Gastrocnemius medialis (tissue), 4 donors: Measurements from ENCODE around the gene MARCHF11. TPM values are rescaled to one million over a fixed set of nuclear protein-coding genes. Genes with fewer than 3 reads are reported as not detected.

Source experiments
- ATAC-seq, 2 donors: fragments of 150-250 bp; one replicate each; pipeline ENCODE4 v1.9.1; 2016
- DNase-seq, 2 donors: peaks; one replicate each; pipeline ENCODE4 v3.0.0-alpha.2; 2019
- H3K27ac ChIP-seq, 4 donors: fragments of 200-600 bp; sonication (generic); 1 replicate in 1 of 4; 2 replicates in 3 of 4; pipeline ENCODE4 v1.5.1; 2016 to 2018; ENCODE audit warnings: mild to moderate bottlenecking in 2 of 4, moderate library complexity in 1 of 4
- H3K27me3 ChIP-seq, 3 donors: fragments of 200-600 bp; sonication (generic) in 2 of 3; 1 replicate in 1 of 3; 2 replicates in 2 of 3; pipeline versions ENCODE4 v1.5.1 to v1.6.0; 2016 to 2019; ENCODE audit warnings: mild to moderate bottlenecking in 1 of 3, moderate library complexity in 1 of 3
- H3K36me3 ChIP-seq, 2 donors: fragments of 200-600 bp; sonication (generic) in 1 of 2; one replicate each; pipeline ENCODE4 v1.5.1; 2017 to 2018
- H3K4me1 ChIP-seq, 2 donors: fragments of 200-600 bp; sonication (generic) in 1 of 2; one replicate each; pipeline ENCODE4 v1.5.1; 2016 to 2017; ENCODE audit warnings: mild to moderate bottlenecking in 2 of 2
- H3K4me3 ChIP-seq, 4 donors: fragments of 200-600 bp; sonication (generic) in 3 of 4; 1 replicate in 1 of 4; 2 replicates in 3 of 4; pipeline ENCODE4 v1.5.1; 2016 to 2019; ENCODE audit warnings: mild to moderate bottlenecking in 2 of 4
- H3K9me3 ChIP-seq, 3 donors: fragments of 200-600 bp; sonication (generic) in 2 of 3; 1 replicate in 1 of 3; 2 replicates in 2 of 3; pipeline ENCODE4 v1.5.1; 2016 to 2019
- POLR2A ChIP-seq, 2 donors: fragments of 450-650 bp; IDR thresholded peaks; one replicate each; pipeline ENCODE4 v1.6.1; 2017; ENCODE audit warnings: antibody characterized with exemption in 2 of 2, mild to moderate bottlenecking in 2 of 2, moderate library complexity in 2 of 2
- in situ Hi-C, 4 donors: fragments of 200-750 bp; cut with MboI; loops; one replicate each; pipeline versions ENCODE4 v1.15.0 to v1.8.0; 2017; ENCODE audit warnings: low sequenced_read_pairs in 4 of 4
- intact Hi-C: fragments of 100-400 bp; cut with DNase I; formaldehyde crosslinking; loops from one replicate; pipeline ENCODE4 v1.15.1; 2023; ENCODE audit warnings: low total_unique reads
- total RNA-seq, 4 donors: library from RNA; depleted of rRNA; stranded (reverse); fragments of >200 nt; gene quantifications; one replicate each; pipeline versions ENCODE4 v1.1.0 to v1.2.3, GENCODE V29; 2016
- TF ChIP-seq, protein P1 (sequence below), 5 experiments: fragments of 450-650 bp in 3 of 5; fragments of 200-600 bp in 2 of 5; sonication (generic) in 2 of 5; IDR thresholded peaks in 4 of 5; conservative IDR thresholded peaks in 1 of 5; 1 replicate in 4 of 5; 2 replicates in 1 of 5; pipeline ENCODE4 v1.5.1; 2016 to 2019; ENCODE audit warnings: antibody characterized with exemption in 5 of 5, mild to moderate bottlenecking in 3 of 5, moderate library complexity in 3 of 5

Gene MARCHF11
- total RNA-seq, 4 donors from 2014 or later, result not detected

DNA sequence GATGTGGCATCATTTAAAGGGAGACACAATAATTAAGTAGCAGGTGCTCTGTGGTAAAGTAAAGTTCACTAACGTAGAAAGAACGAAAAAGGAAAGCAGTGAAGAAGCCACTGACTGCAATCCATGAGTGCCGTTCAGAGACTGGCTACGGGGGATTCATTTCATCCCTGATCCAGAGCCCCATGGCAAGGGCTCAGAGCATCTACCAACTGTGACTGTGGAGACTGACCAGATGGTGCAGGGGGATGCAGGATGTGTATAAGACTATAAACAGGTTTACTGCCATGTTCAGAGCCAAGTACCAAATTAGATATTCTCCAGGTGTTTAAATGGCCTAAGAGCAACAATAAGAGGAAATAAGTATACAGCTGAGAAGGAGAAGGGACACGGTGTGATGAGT is 47.7 kb downstream of the MARCHF11 start:
- no peak overlapping the region for H3K27ac ChIP-seq
- no peak overlapping the region for H3K4me3 ChIP-seq
- ATAC-seq, result no peak
- H3K27me3 ChIP-seq, result no peaks in the 10 kb centered on the region
- intact Hi-C loops (no loop called here), in situ Hi-C loops (no loop called here)
- DNase-seq, result no peak
- H3K4me1 ChIP-seq, result no peaks in the 10 kb centered on the region
- no peaks in the 10 kb centered on the region for H3K9me3 ChIP-seq
- H3K36me3 ChIP-seq, result no peaks in the 10 kb centered on the region
- TF ChIP-seq POLR2A (IDR thresholded peaks at IDR 0.05), result no peak
- TF ChIP-seq, protein P1, sequence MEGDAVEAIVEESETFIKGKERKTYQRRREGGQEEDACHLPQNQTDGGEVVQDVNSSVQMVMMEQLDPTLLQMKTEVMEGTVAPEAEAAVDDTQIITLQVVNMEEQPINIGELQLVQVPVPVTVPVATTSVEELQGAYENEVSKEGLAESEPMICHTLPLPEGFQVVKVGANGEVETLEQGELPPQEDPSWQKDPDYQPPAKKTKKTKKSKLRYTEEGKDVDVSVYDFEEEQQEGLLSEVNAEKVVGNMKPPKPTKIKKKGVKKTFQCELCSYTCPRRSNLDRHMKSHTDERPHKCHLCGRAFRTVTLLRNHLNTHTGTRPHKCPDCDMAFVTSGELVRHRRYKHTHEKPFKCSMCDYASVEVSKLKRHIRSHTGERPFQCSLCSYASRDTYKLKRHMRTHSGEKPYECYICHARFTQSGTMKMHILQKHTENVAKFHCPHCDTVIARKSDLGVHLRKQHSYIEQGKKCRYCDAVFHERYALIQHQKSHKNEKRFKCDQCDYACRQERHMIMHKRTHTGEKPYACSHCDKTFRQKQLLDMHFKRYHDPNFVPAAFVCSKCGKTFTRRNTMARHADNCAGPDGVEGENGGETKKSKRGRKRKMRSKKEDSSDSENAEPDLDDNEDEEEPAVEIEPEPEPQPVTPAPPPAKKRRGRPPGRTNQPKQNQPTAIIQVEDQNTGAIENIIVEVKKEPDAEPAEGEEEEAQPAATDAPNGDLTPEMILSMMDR (IDR thresholded peaks at IDR 0.05 in 4 of 5, conservative IDR thresholded peaks at IDR 0.05 in 1 of 5), result no peak

DNA sequence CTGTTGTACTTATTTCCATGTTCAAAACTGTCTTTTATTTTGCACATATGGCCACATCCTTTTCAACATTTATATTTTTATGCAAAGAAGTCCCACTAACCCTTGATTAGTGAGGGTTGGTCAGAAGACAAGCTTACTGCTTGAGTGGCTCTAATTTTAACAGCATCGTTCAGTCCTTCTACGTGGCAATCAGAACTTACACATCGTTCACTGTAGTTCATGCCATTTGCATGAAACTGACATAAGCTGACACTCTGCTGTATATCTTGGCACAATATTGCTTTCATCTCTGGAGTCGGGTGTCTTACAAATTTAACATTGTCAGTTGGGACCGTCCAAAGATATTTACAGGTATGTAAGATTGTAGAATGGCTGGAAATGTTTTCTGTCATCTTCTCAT is 50.6 kb downstream of the MARCHF11 start:
- DNase-seq (no peak), ATAC-seq (no peak)
- Histone ChIP-seq H3K4me1 (no peaks in the 10 kb centered on the region), H3K9me3 (no peaks in the 10 kb centered on the region), H3K36me3 (no peaks in the 10 kb centered on the region), H3K27ac (no peak overlapping the region), H3K4me3 (no peak overlapping the region), H3K27me3 (no peaks in the 10 kb centered on the region)
- in situ Hi-C loops (no loop called here), intact Hi-C loops (no loop called here)
- TF ChIP-seq, protein P1 (IDR thresholded peaks at IDR 0.05 in 4 of 5, conservative IDR thresholded peaks at IDR 0.05 in 1 of 5), result no peak
- TF ChIP-seq POLR2A (IDR thresholded peaks at IDR 0.05), result no peak

DNA sequence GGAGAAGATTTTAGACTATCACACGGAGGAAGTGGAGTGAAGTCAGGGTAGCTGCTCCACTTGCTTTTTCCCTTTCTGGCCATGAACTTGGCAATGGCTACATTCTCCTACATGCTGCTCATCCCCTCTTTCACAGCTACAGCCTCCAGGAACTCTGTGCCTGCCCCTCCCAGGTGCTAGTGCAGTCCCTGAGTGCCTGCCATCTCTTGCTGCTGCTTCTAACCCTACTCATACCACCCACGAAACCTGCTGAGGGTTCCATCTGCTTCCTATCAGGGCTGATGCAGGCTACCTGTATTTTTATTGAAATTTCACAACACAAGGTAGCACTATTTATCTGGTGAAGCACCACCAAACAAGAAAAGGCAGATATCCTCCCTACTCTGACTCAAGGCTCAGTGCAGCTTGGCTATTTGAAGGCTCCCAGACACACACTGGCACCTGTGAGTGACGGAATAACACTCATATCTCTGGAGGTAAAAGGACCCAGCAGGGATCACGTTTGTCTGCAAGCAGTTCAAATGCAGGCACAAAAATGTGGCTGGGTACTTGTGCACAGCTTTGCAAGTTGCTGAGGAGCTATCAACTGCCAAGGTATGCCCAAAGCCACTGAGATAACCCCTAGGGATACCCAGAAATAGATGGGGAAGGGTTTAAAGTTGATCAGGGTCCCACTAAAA is 51.6 kb downstream of the MARCHF11 start:
- intact Hi-C loops, result no loop called here
- H3K4me3 ChIP-seq, result no peak overlapping the region
- DNase-seq (no peak), ATAC-seq (no peak)
- H3K27ac ChIP-seq, result no peak overlapping the region
- H3K27me3 ChIP-seq, result no peaks in the 10 kb centered on the region
- H3K36me3 ChIP-seq, result no peaks in the 10 kb centered on the region
- in situ Hi-C loops, result no loop called here
- no peaks in the 10 kb centered on the region for H3K4me1 ChIP-seq
- no peaks in the 10 kb centered on the region for H3K9me3 ChIP-seq
- TF ChIP-seq POLR2A (IDR thresholded peaks at IDR 0.05), result no peak
- TF ChIP-seq, protein P1 (IDR thresholded peaks at IDR 0.05 in 4 of 5, conservative IDR thresholded peaks at IDR 0.05 in 1 of 5), result no peak

- Histone ChIP-seq H3K4me3 (no peak overlapping the region), H3K27me3 (no peaks in the 10 kb centered on the region), H3K36me3 (no peaks in the 10 kb centered on the region), H3K9me3 (no peaks in the 10 kb centered on the region), H3K27ac (no peak overlapping the region), H3K4me1 (no peaks in the 10 kb centered on the region)
- TF ChIP-seq, protein P1 (IDR thresholded peaks at IDR 0.05 in 4 of 5, conservative IDR thresholded peaks at IDR 0.05 in 1 of 5), result no peak
- no peak for TF ChIP-seq POLR2A (IDR thresholded peaks at IDR 0.05)
- ATAC-seq (no peak), DNase-seq (no peak)
- intact Hi-C loops (no loop called here), in situ Hi-C loops (no loop called here)
These were observed 59.0 kb downstream of the MARCHF11 start for GRCh38 chr5:16120579-16120978.

DNA sequence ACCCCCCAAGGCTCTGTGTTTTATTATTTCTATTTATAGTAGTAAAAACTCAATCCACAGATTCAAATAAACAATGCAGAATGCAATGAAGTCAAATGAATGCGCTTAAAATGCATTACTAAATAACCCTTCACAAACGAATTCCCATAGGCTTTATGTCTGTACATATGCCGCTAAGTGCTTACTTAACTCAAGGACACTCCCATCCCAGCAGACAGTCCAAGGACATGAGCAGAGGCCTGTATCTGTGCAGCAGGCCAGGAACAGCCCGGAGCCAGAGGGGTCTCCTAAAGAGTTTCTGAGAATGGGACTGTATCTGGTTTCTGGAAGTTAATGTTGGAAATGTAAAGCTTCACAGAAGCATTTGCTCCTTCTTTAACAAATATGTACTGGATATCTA is 59.8 kb downstream of the MARCHF11 start:
- in situ Hi-C loops, result no loop called here
- intact Hi-C loops, result no loop called here
- Histone ChIP-seq H3K4me1 (no peaks in the 10 kb centered on the region), H3K27ac (no peak overlapping the region), H3K4me3 (no peak overlapping the region), H3K9me3 (no peaks in the 10 kb centered on the region), H3K36me3 (no peaks in the 10 kb centered on the region), H3K27me3 (no peaks in the 10 kb centered on the region)
- DNase-seq (no peak), ATAC-seq (no peak)
- TF ChIP-seq POLR2A (IDR thresholded peaks at IDR 0.05), result no peak
- TF ChIP-seq, protein P1 (IDR thresholded peaks at IDR 0.05 in 4 of 5, conservative IDR thresholded peaks at IDR 0.05 in 1 of 5), result no peak
